Effector memory CD4-positive, alpha-beta T cell (primary cell): ENCODE measurements around the gene LGR4.

Source experiments
- DNase-seq, 3 donors: peaks; one replicate each; pipeline ENCODE4 v3.0.0-alpha.2; 2020
- H3K27ac ChIP-seq: 2 replicates; pipeline ENCODE4 v1.7.0; 2013; ENCODE audit warnings: mild to moderate bottlenecking, low read length, moderate library complexity; ENCODE audit not compliant: insufficient read depth, poor library complexity, severe bottlenecking
- H3K27me3 ChIP-seq: replicated peaks from 2 replicates; pipeline ENCODE4 v1.7.0; 2013; ENCODE audit warnings: mild to moderate bottlenecking, low read length; ENCODE audit not compliant: insufficient read depth, control insufficient read depth, poor library complexity, severe bottlenecking
- H3K36me3 ChIP-seq: 2 replicates; pipeline ENCODE4 v1.7.0; 2013; ENCODE audit warnings: mild to moderate bottlenecking, low read length, moderate library complexity; ENCODE audit not compliant: control insufficient read depth, insufficient read depth
- H3K4me1 ChIP-seq: 2 replicates; pipeline ENCODE4 v1.7.0; 2013; ENCODE audit warnings: low read length, mild to moderate bottlenecking; ENCODE audit not compliant: control insufficient read depth, insufficient read depth, poor library complexity, severe bottlenecking
- H3K4me3 ChIP-seq: 2 replicates; pipeline ENCODE4 v1.7.0; 2013; ENCODE audit warnings: low read length, low read depth, mild to moderate bottlenecking; ENCODE audit not compliant: insufficient read depth, poor library complexity, severe bottlenecking
- H3K9me3 ChIP-seq: 2 replicates; pipeline ENCODE4 v1.7.0; 2013; ENCODE audit warnings: mild to moderate bottlenecking, low read length, moderate library complexity; ENCODE audit not compliant: control insufficient read depth

LGR4 gene

GRCh38 chr11:27431808-27432207 lies 40.8 kb downstream of the LGR4 start:
- Histone ChIP-seq H3K4me1 (no peaks in the 10 kb centered on the region), H3K27ac (no peak overlapping the region)
- no peak for DNase-seq

GRCh38 chr11:27429761-27430393 lies 42.7 kb downstream of the LGR4 start:
- DNase-seq, result no peak
- Histone ChIP-seq H3K36me3 (no peaks in the 10 kb centered on the region), H3K4me3 (no peak overlapping the region), H3K4me1 (no peaks in the 10 kb centered on the region), H3K27me3 (no peaks in the 10 kb centered on the region), H3K27ac (no peak overlapping the region), H3K9me3 (no peaks in the 10 kb centered on the region)

More at GRCh38 chr11:27431808-27432207, 40.8 kb downstream of the LGR4 start:
- Histone ChIP-seq H3K27me3 (no peaks in the 10 kb centered on the region), H3K4me3 (no peak overlapping the region), H3K36me3 (no peaks in the 10 kb centered on the region), H3K9me3 (no peaks in the 10 kb centered on the region)

DNA sequence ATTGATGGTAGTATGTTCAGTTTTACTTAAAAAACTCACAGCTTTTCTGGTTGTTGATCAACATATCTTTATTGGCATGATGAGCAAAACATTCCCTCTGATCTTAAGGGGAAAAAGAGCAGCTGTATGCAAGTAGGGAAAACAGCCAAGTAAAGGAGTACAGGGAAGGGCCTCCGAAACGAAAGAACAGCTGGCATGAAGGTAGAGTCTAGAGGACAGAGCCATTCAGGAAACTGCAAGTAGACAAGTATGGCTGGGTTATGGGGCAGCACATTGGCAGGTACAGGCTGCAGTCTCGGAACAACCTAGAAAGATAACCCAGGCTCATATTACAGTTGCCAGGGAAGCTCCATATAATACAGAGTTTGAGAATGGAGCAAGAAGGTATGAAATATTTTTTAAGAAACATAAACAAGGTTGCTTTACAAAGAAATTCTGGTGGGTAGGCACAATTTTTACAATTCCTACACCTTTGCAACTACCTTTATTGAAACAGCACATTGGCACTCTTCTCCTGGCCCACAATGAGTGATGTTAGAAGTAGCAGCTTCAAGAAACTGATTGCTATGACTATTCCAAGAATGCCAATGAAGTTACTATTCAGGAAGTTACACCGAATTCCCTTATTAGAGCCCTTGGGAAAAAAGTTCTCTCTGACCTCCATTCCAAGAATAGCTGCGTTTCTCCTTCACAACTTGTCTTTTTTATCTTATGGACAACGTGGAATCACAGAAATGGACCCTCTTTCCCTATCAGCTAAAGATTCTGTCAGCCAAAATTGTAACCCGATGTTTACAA lies 45.2 kb downstream of the LGR4 start:
- no peaks in the 10 kb centered on the region for H3K27me3 ChIP-seq
- H3K9me3 ChIP-seq, result no peaks in the 10 kb centered on the region
- no peak overlapping the region for H3K27ac ChIP-seq
- no peak overlapping the region for H3K4me3 ChIP-seq
- H3K4me1 ChIP-seq, result no peaks in the 10 kb centered on the region
- no peaks in the 10 kb centered on the region for H3K36me3 ChIP-seq
- no peak for DNase-seq

DNA sequence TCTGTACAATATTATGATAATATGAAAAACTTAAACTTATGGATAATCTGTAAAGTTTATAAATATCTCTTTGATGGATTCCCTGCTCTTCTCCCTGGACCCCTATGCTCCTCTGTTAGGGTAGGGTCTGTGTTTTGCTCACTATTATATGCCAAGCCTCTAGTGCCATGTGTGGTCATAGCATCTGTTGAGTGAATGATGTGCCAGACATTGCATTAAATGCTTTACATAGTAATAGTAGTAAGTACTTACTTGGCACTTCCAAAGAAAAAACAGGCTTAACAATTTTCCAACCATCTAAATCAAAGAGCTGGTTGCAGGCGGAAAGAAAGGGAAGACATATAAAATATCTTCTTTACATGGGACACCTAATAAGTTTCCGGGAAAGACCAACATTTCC lies 46.8 kb downstream of the LGR4 start:
- no peaks in the 10 kb centered on the region for H3K4me1 ChIP-seq
- no peaks in the 10 kb centered on the region for H3K36me3 ChIP-seq
- no peak overlapping the region for H3K4me3 ChIP-seq
- H3K27ac ChIP-seq, result no peak overlapping the region
- no peaks in the 10 kb centered on the region for H3K27me3 ChIP-seq
- DNase-seq, result no peak
- H3K9me3 ChIP-seq, result no peaks in the 10 kb centered on the region

DNA sequence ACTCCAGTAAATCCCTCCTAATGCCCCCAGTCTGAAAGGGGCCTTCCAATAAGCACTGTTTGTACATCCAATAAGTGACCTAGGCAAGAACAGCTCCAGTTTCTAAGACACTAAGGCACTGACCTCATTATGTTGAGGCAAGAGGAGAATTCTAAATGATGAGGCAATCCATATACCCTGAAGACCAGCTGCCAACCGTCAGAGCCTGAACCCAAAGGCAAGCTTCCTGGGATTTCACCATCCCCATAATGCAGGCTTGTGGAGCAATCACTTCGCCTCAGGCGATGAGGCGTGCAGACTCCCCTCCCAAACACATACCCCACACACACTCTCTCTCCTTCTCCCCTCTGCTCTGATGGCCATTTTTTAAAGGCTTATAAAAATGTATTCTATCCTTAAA lies 49.5 kb downstream of the LGR4 start:
- H3K4me1 ChIP-seq, result no peaks in the 10 kb centered on the region
- no peaks in the 10 kb centered on the region for H3K27me3 ChIP-seq
- H3K27ac ChIP-seq, result no peak overlapping the region
- H3K4me3 ChIP-seq, result no peak overlapping the region
- H3K36me3 ChIP-seq, result no peaks in the 10 kb centered on the region
- DNase-seq, result no peak
- no peaks in the 10 kb centered on the region for H3K9me3 ChIP-seq

- Histone ChIP-seq H3K27me3 (no peaks in the 10 kb centered on the region), H3K4me3 (no peak overlapping the region), H3K27ac (no peak overlapping the region)
These were observed 50.6 kb downstream of the LGR4 start for GRCh38 chr11:27421819-27422494.

DNA sequence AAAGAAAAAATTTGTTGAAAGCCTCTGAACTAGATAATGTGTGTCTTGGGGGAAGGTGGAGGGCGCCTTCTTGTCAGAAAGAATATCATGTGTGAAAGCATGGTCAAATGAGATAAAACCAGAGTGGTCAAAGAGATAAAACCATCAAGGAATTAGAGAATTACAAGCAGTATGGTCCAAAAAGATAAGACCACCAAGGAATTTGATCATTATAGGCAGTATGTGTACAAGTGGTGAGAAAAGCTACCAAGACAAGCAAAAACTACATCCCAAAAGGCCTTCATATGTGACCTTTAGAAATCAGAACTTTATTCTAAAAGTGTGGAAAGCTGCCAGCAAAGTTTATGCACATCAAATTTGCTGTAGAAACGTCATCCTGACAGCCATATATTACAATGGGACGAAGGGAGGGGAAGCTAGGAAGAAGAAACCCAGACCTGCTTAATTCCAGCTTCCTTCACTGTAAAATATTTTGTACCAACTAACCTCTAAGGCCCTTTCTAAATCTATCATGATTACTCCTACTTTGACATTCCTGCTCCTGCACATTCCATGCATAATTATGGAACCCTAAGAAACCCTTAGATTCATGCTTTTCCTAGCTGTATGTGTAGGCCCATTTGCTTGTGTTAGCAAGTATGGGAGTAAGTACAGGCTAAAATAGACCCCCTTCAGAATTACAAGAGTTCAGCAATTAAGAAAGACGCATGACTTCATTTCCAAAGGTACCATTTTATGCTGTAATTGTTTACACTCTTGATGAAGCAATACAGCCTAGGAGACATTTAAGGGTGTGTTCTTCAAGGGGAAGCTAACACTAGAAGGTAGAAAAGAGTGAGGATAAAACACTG lies 51.6 kb downstream of the LGR4 start:
- DNase-seq, result no peak
- no peaks in the 10 kb centered on the region for H3K27me3 ChIP-seq
- H3K4me1 ChIP-seq, result no peaks in the 10 kb centered on the region
- no peak overlapping the region for H3K4me3 ChIP-seq
- H3K27ac ChIP-seq, result no peak overlapping the region
- H3K9me3 ChIP-seq, result no peaks in the 10 kb centered on the region
- H3K36me3 ChIP-seq, result no peaks in the 10 kb centered on the region

More at GRCh38 chr11:27421819-27422494, 50.6 kb downstream of the LGR4 start:
- no peaks in the 10 kb centered on the region for H3K36me3 ChIP-seq
- H3K4me1 ChIP-seq, result no peaks in the 10 kb centered on the region
- no peaks in the 10 kb centered on the region for H3K9me3 ChIP-seq
- DNase-seq, result no peak

- Histone ChIP-seq H3K9me3 (no peaks in the 10 kb centered on the region), H3K27ac (no peak overlapping the region), H3K4me3 (no peak overlapping the region), H3K27me3 (no peaks in the 10 kb centered on the region), H3K4me1 (no peaks in the 10 kb centered on the region), H3K36me3 (no peaks in the 10 kb centered on the region)
- no peak for DNase-seq
These were observed 52.4 kb downstream of the LGR4 start for GRCh38 chr11:27420217-27420616.

DNA sequence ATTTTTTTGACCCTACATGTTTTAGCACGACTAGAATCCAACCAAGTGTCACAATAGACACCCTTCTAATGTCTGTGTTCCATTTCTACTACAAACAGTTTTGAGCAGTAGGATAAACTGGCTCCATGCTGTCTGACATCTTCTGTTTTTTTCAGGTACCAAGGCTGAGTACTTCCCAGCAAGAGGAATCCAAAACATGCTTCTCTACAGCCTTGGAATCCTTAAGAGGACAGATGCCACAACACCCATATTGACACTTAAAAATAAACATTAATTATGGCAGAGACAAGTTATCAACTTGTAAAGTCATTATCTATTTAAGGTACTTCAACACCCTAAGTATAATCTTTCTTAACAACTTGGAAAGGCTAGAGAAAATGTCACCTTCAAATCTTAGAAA lies 54.2 kb downstream of the LGR4 start:
- no peak overlapping the region for H3K27ac ChIP-seq
- no peak overlapping the region for H3K4me3 ChIP-seq
- no peaks in the 10 kb centered on the region for H3K27me3 ChIP-seq
- H3K4me1 ChIP-seq, result no peaks in the 10 kb centered on the region
- no peaks in the 10 kb centered on the region for H3K9me3 ChIP-seq
- no peaks in the 10 kb centered on the region for H3K36me3 ChIP-seq
- DNase-seq, result no peak
